ENCODE measurements around the gene TIE1.

The TIE1 gene

GRCh38 chr1:43306688-43307457 is 6.1 kb downstream of the TIE1 start:
- no peaks in the 10 kb centered on the region for H3K27me3 ChIP-seq (ENCODE audit: control insufficient read depth, insufficient read depth, low read length)
- H3K36me3 ChIP-seq (ENCODE audit: control insufficient read depth, insufficient read depth, low read length), result no peaks in the 10 kb centered on the region
- no peak overlapping the region for H3K4me3 ChIP-seq (ENCODE audit: low read depth, low read length)
- H3K4me1 ChIP-seq (ENCODE audit: control insufficient read depth, insufficient read depth, low read length), result no peaks in the 10 kb centered on the region
- H3K9me3 ChIP-seq (ENCODE audit: control insufficient read depth, insufficient read depth, low read length), result no peaks in the 10 kb centered on the region
- H3K9ac ChIP-seq (ENCODE audit: low read depth, low read length), result no peak overlapping the region
- no peak overlapping the region for H3K27ac ChIP-seq (ENCODE audit: low read depth, low read length)

- Histone ChIP-seq H3K4me1 (ENCODE audit: control insufficient read depth, insufficient read depth, low read length) (no peaks in the 10 kb centered on the region), H3K9me3 (ENCODE audit: control insufficient read depth, insufficient read depth, low read length) (no peaks in the 10 kb centered on the region), H3K36me3 (ENCODE audit: control insufficient read depth, insufficient read depth, low read length) (no peaks in the 10 kb centered on the region), H3K27ac (ENCODE audit: low read depth, low read length) (no peak overlapping the region), H3K4me3 (ENCODE audit: low read depth, low read length) (no peak overlapping the region), H3K9ac (ENCODE audit: low read depth, low read length) (no peak overlapping the region), H3K27me3 (ENCODE audit: control insufficient read depth, insufficient read depth, low read length) (no peaks in the 10 kb centered on the region)
Measured at GRCh38 chr1:43307458-43308158, 6.8 kb downstream of the TIE1 start.

GRCh38 chr1:43308635-43309404 is 8.0 kb downstream of the TIE1 start:
- Histone ChIP-seq H3K4me3 (ENCODE audit: low read depth, low read length) (no peak overlapping the region), H3K36me3 (ENCODE audit: control insufficient read depth, insufficient read depth, low read length) (no peaks in the 10 kb centered on the region), H3K27me3 (ENCODE audit: control insufficient read depth, insufficient read depth, low read length) (no peaks in the 10 kb centered on the region), H3K27ac (ENCODE audit: low read depth, low read length) (no peak overlapping the region), H3K9me3 (ENCODE audit: control insufficient read depth, insufficient read depth, low read length) (no peaks in the 10 kb centered on the region), H3K4me1 (ENCODE audit: control insufficient read depth, insufficient read depth, low read length) (no peaks in the 10 kb centered on the region), H3K9ac (ENCODE audit: low read depth, low read length) (no peak overlapping the region)

GRCh38 chr1:43309405-43310025 is 8.7 kb downstream of the TIE1 start:
- H3K4me1 ChIP-seq (ENCODE audit: control insufficient read depth, insufficient read depth, low read length), result no peaks in the 10 kb centered on the region
- no peak overlapping the region for H3K27ac ChIP-seq (ENCODE audit: low read depth, low read length)
- H3K9ac ChIP-seq (ENCODE audit: low read depth, low read length), result no peak overlapping the region
- no peak overlapping the region for H3K4me3 ChIP-seq (ENCODE audit: low read depth, low read length)
- no peaks in the 10 kb centered on the region for H3K36me3 ChIP-seq (ENCODE audit: control insufficient read depth, insufficient read depth, low read length)
- H3K9me3 ChIP-seq (ENCODE audit: control insufficient read depth, insufficient read depth, low read length), result no peaks in the 10 kb centered on the region
- H3K27me3 ChIP-seq (ENCODE audit: control insufficient read depth, insufficient read depth, low read length), result no peaks in the 10 kb centered on the region

- Histone ChIP-seq H3K4me1 (ENCODE audit: control insufficient read depth, insufficient read depth, low read length) (no peaks in the 10 kb centered on the region), H3K27ac (ENCODE audit: low read depth, low read length) (no peak overlapping the region), H3K36me3 (ENCODE audit: control insufficient read depth, insufficient read depth, low read length) (no peaks in the 10 kb centered on the region), H3K9me3 (ENCODE audit: control insufficient read depth, insufficient read depth, low read length) (no peaks in the 10 kb centered on the region), H3K4me3 (ENCODE audit: low read depth, low read length) (no peak overlapping the region), H3K9ac (ENCODE audit: low read depth, low read length) (no peak overlapping the region), H3K27me3 (ENCODE audit: control insufficient read depth, insufficient read depth, low read length) (no peaks in the 10 kb centered on the region)
Measured at GRCh38 chr1:43311521-43311920, 10.7 kb downstream of the TIE1 start.

GRCh38 chr1:43312212-43312623 is 11.4 kb downstream of the TIE1 start:
- Histone ChIP-seq H3K9me3 (ENCODE audit: control insufficient read depth, insufficient read depth, low read length) (no peaks in the 10 kb centered on the region), H3K27ac (ENCODE audit: low read depth, low read length) (no peak overlapping the region), H3K36me3 (ENCODE audit: control insufficient read depth, insufficient read depth, low read length) (no peaks in the 10 kb centered on the region), H3K27me3 (ENCODE audit: control insufficient read depth, insufficient read depth, low read length) (no peaks in the 10 kb centered on the region), H3K4me1 (ENCODE audit: control insufficient read depth, insufficient read depth, low read length) (no peaks in the 10 kb centered on the region), H3K9ac (ENCODE audit: low read depth, low read length) (no peak overlapping the region), H3K4me3 (ENCODE audit: low read depth, low read length) (no peak overlapping the region)

GRCh38 chr1:43312663-43313515 is 12.1 kb downstream of the TIE1 start:
- Histone ChIP-seq H3K4me3 (ENCODE audit: low read depth, low read length) (no peak overlapping the region), H3K4me1 (ENCODE audit: control insufficient read depth, insufficient read depth, low read length) (no peaks in the 10 kb centered on the region), H3K27ac (ENCODE audit: low read depth, low read length) (no peak overlapping the region), H3K9ac (ENCODE audit: low read depth, low read length) (no peak overlapping the region), H3K9me3 (ENCODE audit: control insufficient read depth, insufficient read depth, low read length) (no peaks in the 10 kb centered on the region), H3K27me3 (ENCODE audit: control insufficient read depth, insufficient read depth, low read length) (no peaks in the 10 kb centered on the region), H3K36me3 (ENCODE audit: control insufficient read depth, insufficient read depth, low read length) (no peaks in the 10 kb centered on the region)

GRCh38 chr1:43313771-43314170 is 13.0 kb downstream of the TIE1 start:
- H3K36me3 ChIP-seq (ENCODE audit: control insufficient read depth, insufficient read depth, low read length), result no peaks in the 10 kb centered on the region
- H3K4me1 ChIP-seq (ENCODE audit: control insufficient read depth, insufficient read depth, low read length), result no peaks in the 10 kb centered on the region
- H3K27me3 ChIP-seq (ENCODE audit: control insufficient read depth, insufficient read depth, low read length), result no peaks in the 10 kb centered on the region
- no peak overlapping the region for H3K27ac ChIP-seq (ENCODE audit: low read depth, low read length)
- no peaks in the 10 kb centered on the region for H3K9me3 ChIP-seq (ENCODE audit: control insufficient read depth, insufficient read depth, low read length)
- no peak overlapping the region for H3K4me3 ChIP-seq (ENCODE audit: low read depth, low read length)
- no peak overlapping the region for H3K9ac ChIP-seq (ENCODE audit: low read depth, low read length)

- H3K9ac ChIP-seq (ENCODE audit: low read depth, low read length), result no peak overlapping the region
- H3K4me1 ChIP-seq (ENCODE audit: control insufficient read depth, insufficient read depth, low read length), result no peaks in the 10 kb centered on the region
- no peak overlapping the region for H3K4me3 ChIP-seq (ENCODE audit: low read depth, low read length)
- H3K9me3 ChIP-seq (ENCODE audit: control insufficient read depth, insufficient read depth, low read length), result no peaks in the 10 kb centered on the region
- no peaks in the 10 kb centered on the region for H3K27me3 ChIP-seq (ENCODE audit: control insufficient read depth, insufficient read depth, low read length)
- no peaks in the 10 kb centered on the region for H3K36me3 ChIP-seq (ENCODE audit: control insufficient read depth, insufficient read depth, low read length)
- no peak overlapping the region for H3K27ac ChIP-seq (ENCODE audit: low read depth, low read length)
Measured at GRCh38 chr1:43314233-43314632, 13.5 kb downstream of the TIE1 start.

GRCh38 chr1:43315481-43315880 is 14.7 kb downstream of the TIE1 start:
- no peak overlapping the region for H3K27ac ChIP-seq (ENCODE audit: low read depth, low read length)
- H3K4me3 ChIP-seq (ENCODE audit: low read depth, low read length), result no peak overlapping the region
- H3K9ac ChIP-seq (ENCODE audit: low read depth, low read length), result no peak overlapping the region
- no peaks in the 10 kb centered on the region for H3K36me3 ChIP-seq (ENCODE audit: control insufficient read depth, insufficient read depth, low read length)
- H3K4me1 ChIP-seq (ENCODE audit: control insufficient read depth, insufficient read depth, low read length), result no peaks in the 10 kb centered on the region
- no peaks in the 10 kb centered on the region for H3K9me3 ChIP-seq (ENCODE audit: control insufficient read depth, insufficient read depth, low read length)
- no peaks in the 10 kb centered on the region for H3K27me3 ChIP-seq (ENCODE audit: control insufficient read depth, insufficient read depth, low read length)

All from HUES48 (cell line).